ENCODE measurements around the gene ARMH1.
A peak's percentile ranks its signal among the peaks of the same experiment; 100 is the strongest.

The ARMH1 gene

DNA sequence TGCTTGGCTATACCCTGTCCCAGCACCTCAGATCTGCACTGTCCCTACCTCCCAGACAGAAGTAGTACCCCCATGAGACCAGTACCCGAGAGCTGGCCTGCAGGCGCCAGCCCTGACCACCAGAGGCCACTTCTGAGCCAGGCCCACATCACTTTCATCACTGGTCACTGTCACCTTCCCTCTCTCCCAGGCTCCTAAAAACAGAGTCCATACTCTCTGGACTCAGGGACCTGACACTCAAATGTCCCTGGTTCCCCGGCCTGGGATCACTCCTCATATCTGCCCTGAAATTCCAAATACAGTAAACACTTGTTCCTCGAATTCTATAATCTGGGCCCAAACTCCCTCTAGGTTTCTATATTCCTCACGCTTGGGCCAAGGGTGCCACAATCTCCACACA lies 18.9 kb upstream of the ARMH1 start:
- TF ChIP-seq, protein P1, sequence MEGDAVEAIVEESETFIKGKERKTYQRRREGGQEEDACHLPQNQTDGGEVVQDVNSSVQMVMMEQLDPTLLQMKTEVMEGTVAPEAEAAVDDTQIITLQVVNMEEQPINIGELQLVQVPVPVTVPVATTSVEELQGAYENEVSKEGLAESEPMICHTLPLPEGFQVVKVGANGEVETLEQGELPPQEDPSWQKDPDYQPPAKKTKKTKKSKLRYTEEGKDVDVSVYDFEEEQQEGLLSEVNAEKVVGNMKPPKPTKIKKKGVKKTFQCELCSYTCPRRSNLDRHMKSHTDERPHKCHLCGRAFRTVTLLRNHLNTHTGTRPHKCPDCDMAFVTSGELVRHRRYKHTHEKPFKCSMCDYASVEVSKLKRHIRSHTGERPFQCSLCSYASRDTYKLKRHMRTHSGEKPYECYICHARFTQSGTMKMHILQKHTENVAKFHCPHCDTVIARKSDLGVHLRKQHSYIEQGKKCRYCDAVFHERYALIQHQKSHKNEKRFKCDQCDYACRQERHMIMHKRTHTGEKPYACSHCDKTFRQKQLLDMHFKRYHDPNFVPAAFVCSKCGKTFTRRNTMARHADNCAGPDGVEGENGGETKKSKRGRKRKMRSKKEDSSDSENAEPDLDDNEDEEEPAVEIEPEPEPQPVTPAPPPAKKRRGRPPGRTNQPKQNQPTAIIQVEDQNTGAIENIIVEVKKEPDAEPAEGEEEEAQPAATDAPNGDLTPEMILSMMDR (conservative IDR thresholded peaks at IDR 0.05; ENCODE audit: low read depth, low read length) = peak; percentile 56
- H3K4me2 ChIP-seq = no peak overlapping the region
- H3K79me2 ChIP-seq (ENCODE audit: insufficient read depth, low read depth) = no peaks in the 10 kb centered on the region
- no peaks in the 10 kb centered on the region for H3K27me3 ChIP-seq (ENCODE audit: insufficient read depth, low read depth)
- H3K27ac ChIP-seq = no peak overlapping the region
- no peaks in the 10 kb centered on the region for H4K20me1 ChIP-seq (ENCODE audit: insufficient read depth)
- no peak overlapping the region for H3K4me3 ChIP-seq (IDR thresholded peaks at IDR 0.05; ENCODE audit: insufficient read depth, low read depth, low read length)
- H3K4me1 ChIP-seq (ENCODE audit: low read depth, poor library complexity, severe bottlenecking) = no peaks in the 10 kb centered on the region
- H3K9ac ChIP-seq = no peak overlapping the region
- H3K36me3 ChIP-seq (ENCODE audit: insufficient read depth) = no peaks in the 10 kb centered on the region
- no peak overlapping the region for H2AFZ ChIP-seq (ENCODE audit: low read depth)

- H4K20me1 ChIP-seq (ENCODE audit: insufficient read depth) = no peaks in the 10 kb centered on the region
- H3K27me3 ChIP-seq (ENCODE audit: insufficient read depth, low read depth) = no peaks in the 10 kb centered on the region
- no peaks in the 10 kb centered on the region for H3K36me3 ChIP-seq (ENCODE audit: insufficient read depth)
- no peaks in the 10 kb centered on the region for H3K4me1 ChIP-seq (ENCODE audit: low read depth, poor library complexity, severe bottlenecking)
- H2AFZ ChIP-seq (ENCODE audit: low read depth) = no peak overlapping the region
- H3K4me2 ChIP-seq = no peak overlapping the region
- TF ChIP-seq, protein P1 (conservative IDR thresholded peaks at IDR 0.05; ENCODE audit: low read depth, low read length) = no peak
- H3K9ac ChIP-seq = no peak overlapping the region
- H3K4me3 ChIP-seq (IDR thresholded peaks at IDR 0.05; ENCODE audit: insufficient read depth, low read depth, low read length) = no peak overlapping the region
- no peaks in the 10 kb centered on the region for H3K79me2 ChIP-seq (ENCODE audit: insufficient read depth, low read depth)
- H3K27ac ChIP-seq = no peak overlapping the region
Observed at GRCh38 chr1:44659566-44659965, 14.9 kb upstream of the ARMH1 start.

DNA sequence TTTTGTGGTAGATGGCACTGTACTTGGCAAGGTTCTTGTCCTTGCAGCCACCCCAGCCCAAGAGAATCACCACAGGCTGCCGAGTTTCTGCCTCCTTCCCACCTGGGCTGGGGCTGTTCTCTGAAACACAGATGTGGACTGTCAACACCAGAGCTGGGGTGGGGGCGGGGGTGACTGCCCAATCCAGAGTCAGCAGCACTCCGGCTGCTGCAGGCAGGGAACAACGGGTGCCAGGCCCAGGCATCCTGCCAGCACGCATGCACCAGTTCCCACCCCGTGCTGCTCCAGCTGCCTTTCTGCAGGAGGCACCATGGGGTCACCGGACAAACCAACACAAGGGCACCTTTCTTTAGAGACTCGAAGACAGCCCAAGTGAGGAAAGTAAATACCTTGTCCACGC lies 14.3 kb upstream of the ARMH1 start:
- Histone ChIP-seq H2AFZ (ENCODE audit: low read depth) (no peak overlapping the region), H3K27me3 (ENCODE audit: insufficient read depth, low read depth) (no peaks in the 10 kb centered on the region), H3K4me3 (IDR thresholded peaks at IDR 0.05; ENCODE audit: insufficient read depth, low read depth, low read length) (no peak overlapping the region), H3K27ac (no peak overlapping the region), H3K4me2 (no peak overlapping the region), H4K20me1 (ENCODE audit: insufficient read depth) (no peaks in the 10 kb centered on the region), H3K9ac (no peak overlapping the region), H3K79me2 (ENCODE audit: insufficient read depth, low read depth) (no peaks in the 10 kb centered on the region), H3K36me3 (ENCODE audit: insufficient read depth) (no peaks in the 10 kb centered on the region), H3K4me1 (ENCODE audit: low read depth, poor library complexity, severe bottlenecking) (no peaks in the 10 kb centered on the region)
- TF ChIP-seq, protein P1 (conservative IDR thresholded peaks at IDR 0.05; ENCODE audit: low read depth, low read length) = no peak

- H3K27me3 ChIP-seq (ENCODE audit: insufficient read depth, low read depth) = no peaks in the 10 kb centered on the region
- H3K4me2 ChIP-seq = no peak overlapping the region
- H3K4me3 ChIP-seq (IDR thresholded peaks at IDR 0.05; ENCODE audit: insufficient read depth, low read depth, low read length) = no peak overlapping the region
- no peaks in the 10 kb centered on the region for H4K20me1 ChIP-seq (ENCODE audit: insufficient read depth)
- no peak overlapping the region for H3K27ac ChIP-seq
- H3K79me2 ChIP-seq (ENCODE audit: insufficient read depth, low read depth) = no peaks in the 10 kb centered on the region
- TF ChIP-seq, protein P1 (conservative IDR thresholded peaks at IDR 0.05; ENCODE audit: low read depth, low read length) = no peak
- H3K36me3 ChIP-seq (ENCODE audit: insufficient read depth) = no peaks in the 10 kb centered on the region
- H2AFZ ChIP-seq (ENCODE audit: low read depth) = no peak overlapping the region
- H3K9ac ChIP-seq = no peak overlapping the region
- no peaks in the 10 kb centered on the region for H3K4me1 ChIP-seq (ENCODE audit: low read depth, poor library complexity, severe bottlenecking)
Observed at GRCh38 chr1:44661781-44662682, 12.5 kb upstream of the ARMH1 start.
